ENCODE measurements around the gene MSMP. TPM values are rescaled to one million over a fixed set of nuclear protein-coding genes. Genes with fewer than 3 reads are reported as not detected.

Gene MSMP
- total RNA-seq, 1 donor from 2014 or later: not detected

DNA sequence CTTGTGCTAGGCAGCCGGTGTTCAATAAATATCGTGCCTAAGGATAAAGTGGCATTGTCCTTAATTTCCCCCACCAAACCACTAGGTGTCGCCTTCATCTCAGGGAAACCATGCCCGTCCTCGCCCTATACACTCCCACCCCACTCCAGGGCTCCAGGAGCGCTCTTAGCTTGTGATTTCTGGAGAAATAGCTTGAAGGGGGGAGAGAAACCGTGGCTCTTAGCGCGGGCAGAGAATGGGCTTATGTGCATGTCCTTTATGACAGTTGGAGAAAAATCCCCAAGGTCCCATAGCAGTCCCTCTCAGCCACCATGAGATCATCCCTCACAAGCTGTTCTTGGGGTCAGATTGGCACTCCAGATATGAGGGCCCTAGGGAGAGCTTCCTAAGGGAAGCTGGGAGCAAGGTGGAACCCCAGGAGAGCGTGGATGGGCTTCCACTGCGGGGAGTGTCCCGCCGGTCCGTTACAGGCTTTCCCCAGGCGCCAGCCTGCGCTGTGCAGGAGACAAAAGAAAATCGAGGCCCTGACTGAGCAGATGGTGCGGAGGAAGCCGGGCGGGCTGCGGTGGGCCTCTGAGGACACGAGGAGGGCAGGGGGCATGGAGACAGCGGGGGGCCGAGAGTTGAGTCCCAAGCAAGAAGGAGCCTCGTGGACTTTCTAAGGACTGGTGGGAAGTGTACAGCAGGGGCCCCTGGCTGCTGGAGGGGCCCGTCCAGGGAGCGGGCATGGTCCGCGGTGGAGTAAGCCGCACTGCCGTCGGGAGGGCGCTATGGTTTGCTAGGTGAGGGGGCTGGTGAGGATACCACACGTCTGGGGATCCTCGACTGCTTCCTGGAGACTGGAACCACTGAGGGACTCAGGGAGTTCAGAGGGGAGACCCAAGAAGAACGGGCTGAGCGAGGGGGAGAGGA lies 36.6 kb upstream of the MSMP start:
- peak; percentile 92 for ATAC-seq
- no peaks in the 10 kb centered on the region for H3K9me3 ChIP-seq
- H3K27ac ChIP-seq: peak overlapping the region; percentile 74
- H3K4me1 ChIP-seq: peaks cover 39% of the 10 kb centered on the region
- TF ChIP-seq, protein P1, sequence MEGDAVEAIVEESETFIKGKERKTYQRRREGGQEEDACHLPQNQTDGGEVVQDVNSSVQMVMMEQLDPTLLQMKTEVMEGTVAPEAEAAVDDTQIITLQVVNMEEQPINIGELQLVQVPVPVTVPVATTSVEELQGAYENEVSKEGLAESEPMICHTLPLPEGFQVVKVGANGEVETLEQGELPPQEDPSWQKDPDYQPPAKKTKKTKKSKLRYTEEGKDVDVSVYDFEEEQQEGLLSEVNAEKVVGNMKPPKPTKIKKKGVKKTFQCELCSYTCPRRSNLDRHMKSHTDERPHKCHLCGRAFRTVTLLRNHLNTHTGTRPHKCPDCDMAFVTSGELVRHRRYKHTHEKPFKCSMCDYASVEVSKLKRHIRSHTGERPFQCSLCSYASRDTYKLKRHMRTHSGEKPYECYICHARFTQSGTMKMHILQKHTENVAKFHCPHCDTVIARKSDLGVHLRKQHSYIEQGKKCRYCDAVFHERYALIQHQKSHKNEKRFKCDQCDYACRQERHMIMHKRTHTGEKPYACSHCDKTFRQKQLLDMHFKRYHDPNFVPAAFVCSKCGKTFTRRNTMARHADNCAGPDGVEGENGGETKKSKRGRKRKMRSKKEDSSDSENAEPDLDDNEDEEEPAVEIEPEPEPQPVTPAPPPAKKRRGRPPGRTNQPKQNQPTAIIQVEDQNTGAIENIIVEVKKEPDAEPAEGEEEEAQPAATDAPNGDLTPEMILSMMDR (IDR thresholded peaks at IDR 0.05): peak; percentile 81
- peak; percentile 63 for DNase-seq
- no peaks in the 10 kb centered on the region for H3K27me3 ChIP-seq (ENCODE audit: low read depth)
- H3K4me3 ChIP-seq: peak overlapping the region; percentile 58
- H3K36me3 ChIP-seq: peaks cover 10% of the 10 kb centered on the region
- intact Hi-C loops (cut with DNase I): no loop called here

DNA sequence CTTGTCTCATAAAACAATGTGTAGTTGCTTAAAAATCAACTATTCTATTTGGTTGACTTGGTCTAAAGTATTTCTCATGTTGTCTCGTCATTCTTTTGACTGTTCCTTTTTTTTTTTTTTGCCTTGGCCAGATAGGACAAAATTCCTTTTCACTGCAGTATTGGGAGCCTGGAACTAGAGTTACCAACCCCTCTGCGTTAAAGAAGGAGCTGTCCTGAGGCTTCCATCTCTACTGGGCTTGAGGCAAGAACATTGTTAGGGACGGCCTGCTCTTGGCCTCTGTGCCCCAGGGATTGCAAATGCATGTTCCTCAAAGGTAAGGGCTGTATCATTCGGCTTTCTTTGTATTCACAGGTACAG lies 35.9 kb upstream of the MSMP start:
- Histone ChIP-seq H3K4me1 (peaks cover 35% of the 10 kb centered on the region), H3K27ac (no peak overlapping the region), H3K27me3 (ENCODE audit: low read depth) (no peaks in the 10 kb centered on the region), H3K36me3 (peaks cover 12% of the 10 kb centered on the region), H3K4me3 (no peak overlapping the region), H3K9me3 (no peaks in the 10 kb centered on the region)
- no peak for DNase-seq
- TF ChIP-seq, protein P1 (IDR thresholded peaks at IDR 0.05): no peak
- no peak for ATAC-seq
- intact Hi-C loops (cut with DNase I): no loop called here

- Histone ChIP-seq H3K27me3 (ENCODE audit: low read depth) (no peaks in the 10 kb centered on the region), H3K4me1 (peaks cover 30% of the 10 kb centered on the region), H3K9me3 (no peaks in the 10 kb centered on the region), H3K27ac (no peak overlapping the region), H3K4me3 (no peak overlapping the region), H3K36me3 (peaks cover 12% of the 10 kb centered on the region)
- ATAC-seq (no peak), DNase-seq (no peak)
- TF ChIP-seq, protein P1 (IDR thresholded peaks at IDR 0.05): no peak
- intact Hi-C loops (cut with DNase I): no loop called here
Measured at GRCh38 chr9:35789541-35789940, 35.5 kb upstream of the MSMP start.

DNA sequence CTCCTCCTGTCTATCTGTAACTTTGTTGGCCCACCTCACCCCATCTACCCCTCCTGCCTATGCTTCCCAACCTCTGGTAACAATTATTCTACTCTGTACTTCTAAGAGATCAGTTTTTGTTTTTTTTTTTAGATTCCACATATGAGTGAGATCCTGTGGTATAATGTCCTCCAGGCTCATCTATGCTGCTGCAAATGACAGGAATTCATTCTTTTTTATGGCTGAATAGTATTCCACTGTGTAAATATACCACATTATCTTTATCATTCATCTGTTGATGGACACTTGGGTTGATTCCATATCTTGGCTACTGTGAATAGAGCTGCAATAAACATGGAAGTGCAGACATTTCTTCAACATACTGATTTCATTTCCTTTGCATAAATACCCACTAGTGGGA lies 29.3 kb upstream of the MSMP start:
- TF ChIP-seq, protein P1 (IDR thresholded peaks at IDR 0.05): no peak
- Histone ChIP-seq H3K36me3 (peaks cover 12% of the 10 kb centered on the region), H3K27ac (no peak overlapping the region), H3K27me3 (ENCODE audit: low read depth) (no peaks in the 10 kb centered on the region), H3K4me1 (no peaks in the 10 kb centered on the region), H3K4me3 (no peak overlapping the region), H3K9me3 (no peaks in the 10 kb centered on the region)
- DNase-seq (no peak), ATAC-seq (no peak)
- intact Hi-C loops (cut with DNase I): no loop called here

DNA sequence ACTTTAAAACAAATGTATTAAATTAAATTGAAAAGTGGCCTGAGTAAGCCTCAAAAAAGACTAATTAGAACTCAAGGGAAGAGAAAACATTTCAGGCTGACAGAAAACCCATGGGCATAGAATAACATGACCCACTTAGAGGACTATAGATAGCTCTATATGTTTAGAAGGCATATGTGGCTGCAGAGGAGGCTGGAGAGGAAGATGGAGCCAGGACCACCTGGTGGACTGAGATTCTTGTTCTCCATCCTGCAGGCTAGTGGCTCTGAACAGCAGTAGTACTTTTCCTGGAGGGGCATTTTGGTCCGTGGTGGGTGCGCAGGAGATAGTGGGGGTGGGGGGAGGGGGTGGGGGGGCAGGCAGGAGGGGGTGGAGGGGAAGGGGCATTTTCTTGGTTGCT lies 27.0 kb upstream of the MSMP start:
- ATAC-seq (no peak), DNase-seq (no peak)
- TF ChIP-seq, protein P1 (IDR thresholded peaks at IDR 0.05): no peak
- Histone ChIP-seq H3K36me3 (peaks cover 7% of the 10 kb centered on the region), H3K27ac (no peak overlapping the region), H3K9me3 (no peaks in the 10 kb centered on the region), H3K4me1 (peaks cover 1% of the 10 kb centered on the region), H3K27me3 (ENCODE audit: low read depth) (no peaks in the 10 kb centered on the region), H3K4me3 (no peak overlapping the region)
- intact Hi-C loops (cut with DNase I): no loop called here

Data from lower lobe of right lung (tissue), 2 donors.